Mammary epithelial cell (primary cell): ENCODE data around the gene PTPRT.

Source experiments
- EZH2 ChIP-seq: IDR thresholded peaks from 2 replicates; pipeline ENCODE4 v1.6.1; 2012; ENCODE audit warnings: low read length, inconsistent platforms, borderline replicate concordance
- TF ChIP-seq, protein P1 (sequence below), 2 donors: IDR thresholded peaks in 1 of 2; conservative IDR thresholded peaks in 1 of 2; 2 replicates each; pipeline ENCODE4 v1.5.1; 2011 to 2012; ENCODE audit warnings: inconsistent platforms in 2 of 2, low read length in 2 of 2, mild to moderate bottlenecking in 2 of 2, control low read depth in 1 of 2, low read depth in 1 of 2; ENCODE audit not compliant: insufficient read depth in 1 of 2; ENCODE audit errors: extremely low read depth in 1 of 2

DNA sequence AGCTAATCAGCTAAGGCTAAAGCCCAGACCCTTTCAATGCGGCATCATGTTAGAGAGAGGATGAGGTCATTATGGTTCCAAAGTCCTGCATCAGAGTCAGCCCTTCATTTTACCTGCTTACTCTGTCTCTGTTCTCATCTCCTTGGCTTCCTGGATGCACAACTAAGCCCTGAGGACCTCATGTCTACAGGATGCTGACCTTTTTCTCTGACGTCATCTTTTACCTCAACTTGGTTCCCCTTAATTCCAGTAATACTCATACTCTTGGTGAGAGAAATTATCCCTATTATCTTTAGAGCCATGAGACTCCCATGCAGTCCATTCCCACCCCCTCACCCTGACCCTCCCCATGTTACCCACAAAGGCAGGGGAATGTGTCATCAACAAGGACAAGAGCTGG lies 935.0 kb downstream of the PTPRT start:
- no peak for TF ChIP-seq EZH2
- TF ChIP-seq, protein P1, sequence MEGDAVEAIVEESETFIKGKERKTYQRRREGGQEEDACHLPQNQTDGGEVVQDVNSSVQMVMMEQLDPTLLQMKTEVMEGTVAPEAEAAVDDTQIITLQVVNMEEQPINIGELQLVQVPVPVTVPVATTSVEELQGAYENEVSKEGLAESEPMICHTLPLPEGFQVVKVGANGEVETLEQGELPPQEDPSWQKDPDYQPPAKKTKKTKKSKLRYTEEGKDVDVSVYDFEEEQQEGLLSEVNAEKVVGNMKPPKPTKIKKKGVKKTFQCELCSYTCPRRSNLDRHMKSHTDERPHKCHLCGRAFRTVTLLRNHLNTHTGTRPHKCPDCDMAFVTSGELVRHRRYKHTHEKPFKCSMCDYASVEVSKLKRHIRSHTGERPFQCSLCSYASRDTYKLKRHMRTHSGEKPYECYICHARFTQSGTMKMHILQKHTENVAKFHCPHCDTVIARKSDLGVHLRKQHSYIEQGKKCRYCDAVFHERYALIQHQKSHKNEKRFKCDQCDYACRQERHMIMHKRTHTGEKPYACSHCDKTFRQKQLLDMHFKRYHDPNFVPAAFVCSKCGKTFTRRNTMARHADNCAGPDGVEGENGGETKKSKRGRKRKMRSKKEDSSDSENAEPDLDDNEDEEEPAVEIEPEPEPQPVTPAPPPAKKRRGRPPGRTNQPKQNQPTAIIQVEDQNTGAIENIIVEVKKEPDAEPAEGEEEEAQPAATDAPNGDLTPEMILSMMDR (conservative IDR thresholded peaks at IDR 0.05 in 1 of 2, IDR thresholded peaks at IDR 0.05 in 1 of 2; ENCODE audit: extremely low read depth in 1 of 2, insufficient read depth in 1 of 2, low read depth in 1 of 2, low read length in 2 of 2): no peak
